K562 (cell line): ENCODE measurements around the gene IGFL1.

Experiments used
- BCLAF1 ChIP-seq, 2 experiments: fragments of 450-650 bp in 1 of 2; IDR thresholded peaks; 2 replicates each; pipeline ENCODE4 v1.6.1; 2011 to 2017; ENCODE audit warnings: low read depth in 2 of 2, antibody characterized with exemption in 1 of 2, borderline replicate concordance in 1 of 2, low read length in 1 of 2, mild to moderate bottlenecking in 1 of 2, mixed read lengths in 1 of 2; ENCODE audit not compliant: control insufficient read depth in 1 of 2
- CTCF ChIP-seq, 3 experiments: IDR thresholded peaks in 2 of 3; conservative IDR thresholded peaks in 1 of 3; 2 replicates each; pipeline ENCODE4 v1.5.1; 2011 to 2012; ENCODE audit warnings: low read length in 3 of 3, mild to moderate bottlenecking in 3 of 3, control low read depth in 2 of 3, improper control_type of control experiment in 1 of 3, inconsistent platforms in 1 of 3, low read depth in 1 of 3, mixed read lengths in 1 of 3, moderate library complexity in 1 of 3; ENCODE audit not compliant: insufficient read depth in 2 of 3
- E2F5 ChIP-seq: sonication (generic); formaldehyde crosslinking; IDR thresholded peaks from 2 replicates; pipeline ENCODE4 v1.8.0; 2022; ENCODE audit warnings: mild to moderate bottlenecking, missing genetic modification reagents
- GMEB1 ChIP-seq: fragments of 250-450 bp; sonication (Bioruptor Pico); IDR thresholded peaks from 2 replicates; pipeline ENCODE4 v1.4.0; 2020; ENCODE audit warnings: mild to moderate bottlenecking
- MYC ChIP-seq, 2 experiments: fragments of 250-450 bp in 1 of 2; sonication (Bioruptor Pico) in 1 of 2; IDR thresholded peaks; 2 replicates each; pipeline versions ENCODE4 v1.5.1 to v1.6.1; 2012 to 2021; ENCODE audit warnings: low read depth in 2 of 2, borderline replicate concordance in 1 of 2, improper control_type of control experiment in 1 of 2, low read length in 1 of 2, mild to moderate bottlenecking in 1 of 2, moderate library complexity in 1 of 2
- RNF2 ChIP-seq: sonication (generic); IDR thresholded peaks from 2 replicates; pipeline ENCODE4 v1.6.1; 2016
- ZBTB7A ChIP-seq: IDR thresholded peaks from 2 replicates; pipeline ENCODE4 v1.6.1; 2011; ENCODE audit warnings: low read depth, mild to moderate bottlenecking, low read length, moderate library complexity, borderline replicate concordance; ENCODE audit not compliant: control insufficient read depth
- ZNF143 ChIP-seq: sonication (generic); formaldehyde crosslinking; IDR thresholded peaks from 2 replicates; pipeline ENCODE4 v1.9.0; 2022; ENCODE audit warnings: mild to moderate bottlenecking, missing genetic modification reagents

- TF ChIP-seq ZBTB7A (no peak), BCLAF1 (IDR thresholded peaks at IDR 0.05; ENCODE audit: borderline replicate concordance in 1 of 2, control insufficient read depth in 1 of 2, low read depth in 2 of 2, low read length in 1 of 2) (no peak), ZNF143 (CRISPR knock-in tag) (no peak), GMEB1 (CRISPR knock-in tag) (no peak), MYC (IDR thresholded peaks at IDR 0.05; ENCODE audit: low read depth, low read length) (peak; percentile 64; the same call in 1 of the 2 replicates), MYC (CRISPR knock-in tag; IDR thresholded peaks at IDR 0.05; ENCODE audit: borderline replicate concordance, low read depth) (no peak), RNF2 (peak; percentile 88), E2F5 (no peak), CTCF (IDR thresholded peaks at IDR 0.05 in 2 of 3, conservative IDR thresholded peaks at IDR 0.05 in 1 of 3; ENCODE audit: insufficient read depth in 2 of 3, low read depth in 1 of 3, low read length in 3 of 3) (no peak)
Observed at GRCh38 chr19:46192992-46193650, 36.4 kb upstream of the IGFL1 start.
